Parathyroid adenoma (tissue), 2 donors: ENCODE results near the gene CADM4.

Source experiments
- H2AFZ ChIP-seq: fragments of 300-600 bp; sonication (generic); one replicate; pipeline ENCODE4 v1.7.0; 2017; ENCODE audit warnings: antibody characterized with exemption, mild to moderate bottlenecking
- H3K27ac ChIP-seq: fragments of 300-600 bp; sonication (generic); one replicate; pipeline ENCODE4 v1.7.0; 2017
- H3K27me3 ChIP-seq: fragments of 300-600 bp; sonication (generic); one replicate; pipeline ENCODE4 v1.7.0; 2017; ENCODE audit warnings: low read length; ENCODE audit not compliant: control insufficient read depth, insufficient read depth
- H3K36me3 ChIP-seq: fragments of 300-600 bp; sonication (generic); one replicate; pipeline ENCODE4 v1.7.0; 2017; ENCODE audit warnings: low read length; ENCODE audit not compliant: control insufficient read depth, insufficient read depth
- H3K4me1 ChIP-seq: fragments of 300-600 bp; sonication (generic); one replicate; pipeline ENCODE4 v1.7.0; 2017; ENCODE audit warnings: control low read depth
- H3K4me2 ChIP-seq: fragments of 300-600 bp; sonication (generic); one replicate; pipeline ENCODE4 v1.7.0; 2017; ENCODE audit warnings: low read length
- H3K4me3 ChIP-seq: fragments of 300-600 bp; sonication (generic); one replicate; pipeline ENCODE4 v1.7.0; 2017; ENCODE audit warnings: low read depth, low read length
- H3K79me2 ChIP-seq: fragments of 300-600 bp; sonication (generic); one replicate; pipeline ENCODE4 v1.7.0; 2017; ENCODE audit warnings: control low read depth
- H3K9ac ChIP-seq: fragments of 300-600 bp; sonication (generic); one replicate; pipeline ENCODE4 v1.7.0; 2017; ENCODE audit warnings: mild to moderate bottlenecking
- H3K9me3 ChIP-seq: fragments of 300-600 bp; sonication (generic); one replicate; pipeline ENCODE4 v1.7.0; 2017; ENCODE audit warnings: low read length; ENCODE audit not compliant: control insufficient read depth
- TF ChIP-seq, protein P1 (sequence below): fragments of 300-600 bp; sonication (generic); IDR thresholded peaks from one replicate; pipeline ENCODE4 v1.7.0; 2017; ENCODE audit warnings: antibody characterized with exemption, mild to moderate bottlenecking
- donor health status: primary hyperparathyroidism.

Gene CADM4

DNA sequence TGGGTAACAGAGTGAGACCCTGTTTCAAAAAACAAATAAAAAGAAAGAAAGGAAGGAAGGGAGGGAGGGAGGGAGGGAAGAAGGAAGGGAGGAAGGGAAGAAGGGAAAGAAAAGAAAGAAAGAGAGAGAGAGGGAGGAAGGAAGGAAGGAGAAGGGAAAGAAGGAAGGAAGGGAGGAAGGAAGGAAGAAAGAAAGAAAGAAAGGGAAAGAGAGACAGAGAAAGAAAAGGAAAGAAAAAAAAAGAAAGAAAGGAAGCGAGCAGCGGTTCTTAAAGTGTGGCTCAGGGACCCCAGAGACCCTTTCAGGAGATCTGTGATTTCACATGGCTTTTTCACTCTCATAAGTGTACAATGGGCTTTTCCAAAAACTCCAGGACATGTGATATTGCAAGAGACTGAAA is 9.9 kb upstream of the CADM4 start:
- Histone ChIP-seq H3K27me3 (no peaks in the 10 kb centered on the region), H3K4me2 (no peak overlapping the region), H3K27ac (no peak overlapping the region), H3K4me3 (no peak overlapping the region), H3K9me3 (no peaks in the 10 kb centered on the region), H3K9ac (no peak overlapping the region), H2AFZ (no peak overlapping the region), H3K79me2 (no peaks in the 10 kb centered on the region), H3K36me3 (no peaks in the 10 kb centered on the region), H3K4me1 (no peaks in the 10 kb centered on the region)
- TF ChIP-seq, protein P1, sequence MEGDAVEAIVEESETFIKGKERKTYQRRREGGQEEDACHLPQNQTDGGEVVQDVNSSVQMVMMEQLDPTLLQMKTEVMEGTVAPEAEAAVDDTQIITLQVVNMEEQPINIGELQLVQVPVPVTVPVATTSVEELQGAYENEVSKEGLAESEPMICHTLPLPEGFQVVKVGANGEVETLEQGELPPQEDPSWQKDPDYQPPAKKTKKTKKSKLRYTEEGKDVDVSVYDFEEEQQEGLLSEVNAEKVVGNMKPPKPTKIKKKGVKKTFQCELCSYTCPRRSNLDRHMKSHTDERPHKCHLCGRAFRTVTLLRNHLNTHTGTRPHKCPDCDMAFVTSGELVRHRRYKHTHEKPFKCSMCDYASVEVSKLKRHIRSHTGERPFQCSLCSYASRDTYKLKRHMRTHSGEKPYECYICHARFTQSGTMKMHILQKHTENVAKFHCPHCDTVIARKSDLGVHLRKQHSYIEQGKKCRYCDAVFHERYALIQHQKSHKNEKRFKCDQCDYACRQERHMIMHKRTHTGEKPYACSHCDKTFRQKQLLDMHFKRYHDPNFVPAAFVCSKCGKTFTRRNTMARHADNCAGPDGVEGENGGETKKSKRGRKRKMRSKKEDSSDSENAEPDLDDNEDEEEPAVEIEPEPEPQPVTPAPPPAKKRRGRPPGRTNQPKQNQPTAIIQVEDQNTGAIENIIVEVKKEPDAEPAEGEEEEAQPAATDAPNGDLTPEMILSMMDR, result no peak

DNA sequence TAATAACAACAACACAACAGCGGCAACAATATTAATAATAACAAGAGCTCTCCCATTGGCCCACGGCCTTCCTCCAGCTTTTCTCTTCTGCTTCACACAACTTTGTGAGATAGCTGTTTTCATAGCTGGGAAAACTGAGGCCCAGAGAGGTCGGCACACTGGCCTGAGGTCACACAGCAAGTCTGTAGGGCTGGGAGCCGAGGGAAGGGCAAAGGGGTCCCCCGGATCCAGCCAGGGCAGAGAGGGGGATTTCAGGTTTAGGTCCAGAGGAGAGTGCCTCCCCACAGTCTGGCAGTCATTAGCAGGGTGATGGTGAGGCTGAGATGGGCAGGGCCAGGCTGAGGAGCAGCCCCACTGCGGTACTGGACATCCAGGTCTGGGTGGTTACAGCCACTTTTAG is 9.0 kb upstream of the CADM4 start:
- no peaks in the 10 kb centered on the region for H3K9me3 ChIP-seq
- no peaks in the 10 kb centered on the region for H3K36me3 ChIP-seq
- H3K79me2 ChIP-seq, result no peaks in the 10 kb centered on the region
- no peak overlapping the region for H3K9ac ChIP-seq
- H3K27ac ChIP-seq, result no peak overlapping the region
- H3K4me2 ChIP-seq, result no peak overlapping the region
- TF ChIP-seq, protein P1, result no peak
- no peaks in the 10 kb centered on the region for H3K27me3 ChIP-seq
- H2AFZ ChIP-seq, result no peak overlapping the region
- no peaks in the 10 kb centered on the region for H3K4me1 ChIP-seq
- no peak overlapping the region for H3K4me3 ChIP-seq

DNA sequence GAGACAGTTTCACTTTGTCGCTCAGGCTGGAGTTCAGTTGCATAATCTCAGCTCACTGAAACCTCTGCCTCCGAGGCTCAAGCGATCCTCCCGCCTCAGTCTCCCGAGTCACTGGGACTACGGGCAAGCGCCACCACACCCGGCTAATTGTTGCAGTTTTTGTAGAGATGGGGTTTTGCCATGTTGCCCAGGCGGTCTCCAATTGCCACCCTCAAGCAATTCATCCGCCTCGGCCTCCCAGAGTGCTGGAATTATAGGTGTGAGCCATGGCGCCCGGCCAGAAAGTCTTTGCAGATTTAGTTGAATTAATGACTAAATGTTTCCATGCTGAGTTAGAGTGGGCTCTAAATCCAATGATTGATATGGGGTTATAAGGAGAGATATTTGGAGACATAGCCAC is 4.5 kb upstream of the CADM4 start:
- Histone ChIP-seq H3K27ac (no peak overlapping the region), H3K27me3 (no peaks in the 10 kb centered on the region), H3K9ac (no peak overlapping the region), H3K4me3 (no peak overlapping the region), H3K9me3 (no peaks in the 10 kb centered on the region), H2AFZ (no peak overlapping the region), H3K4me1 (no peaks in the 10 kb centered on the region), H3K36me3 (no peaks in the 10 kb centered on the region), H3K79me2 (no peaks in the 10 kb centered on the region), H3K4me2 (no peak overlapping the region)
- TF ChIP-seq, protein P1, result no peak

- H2AFZ ChIP-seq, result no peak overlapping the region
- no peak overlapping the region for H3K4me2 ChIP-seq
- no peaks in the 10 kb centered on the region for H3K9me3 ChIP-seq
- no peaks in the 10 kb centered on the region for H3K27me3 ChIP-seq
- no peak overlapping the region for H3K9ac ChIP-seq
- no peak overlapping the region for H3K4me3 ChIP-seq
- no peaks in the 10 kb centered on the region for H3K36me3 ChIP-seq
- TF ChIP-seq, protein P1, result no peak
- H3K27ac ChIP-seq, result no peak overlapping the region
- no peaks in the 10 kb centered on the region for H3K4me1 ChIP-seq
- H3K79me2 ChIP-seq, result no peaks in the 10 kb centered on the region
Measured at GRCh38 chr19:43643326-43643725, 3.7 kb upstream of the CADM4 start.

DNA sequence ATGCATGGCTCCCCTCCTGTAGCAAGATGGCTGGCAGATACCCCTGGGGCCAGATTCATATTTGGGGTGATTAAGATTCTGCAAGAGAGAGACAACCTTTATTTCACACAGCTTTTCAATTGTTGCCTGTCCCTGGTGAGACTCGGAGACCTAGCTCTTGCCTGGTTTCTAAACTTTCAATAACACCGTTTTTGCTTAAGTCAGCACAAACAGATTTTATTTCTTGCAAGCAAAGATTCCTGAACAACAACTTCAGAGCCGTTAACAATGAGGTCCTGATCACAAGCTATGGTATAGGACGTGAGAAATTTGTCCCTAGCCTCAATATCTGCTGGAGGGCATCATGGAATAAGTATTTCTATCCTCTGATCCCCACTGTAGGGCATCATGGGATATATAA is 2.9 kb upstream of the CADM4 start:
- Histone ChIP-seq H3K27me3 (no peaks in the 10 kb centered on the region), H3K27ac (no peak overlapping the region), H3K9me3 (no peaks in the 10 kb centered on the region), H3K36me3 (no peaks in the 10 kb centered on the region), H3K4me1 (no peaks in the 10 kb centered on the region), H3K9ac (no peak overlapping the region), H3K4me3 (no peak overlapping the region), H2AFZ (no peak overlapping the region), H3K79me2 (no peaks in the 10 kb centered on the region), H3K4me2 (no peak overlapping the region)
- TF ChIP-seq, protein P1, result no peak
